HepG2 (cell line): ENCODE results near the gene NDST1. TPM values are rescaled to one million over a fixed set of nuclear protein-coding genes. Genes with fewer than 3 reads are reported as not detected.

Source experiments
- DNMT1 ChIP-seq: sonication (generic); formaldehyde crosslinking; IDR thresholded peaks from 2 replicates; pipeline ENCODE4 v1.5.1; 2020; ENCODE audit warnings: mild to moderate bottlenecking, missing genetic modification reagents
- DNMT3B ChIP-seq: conservative IDR thresholded peaks from 2 replicates; pipeline ENCODE4 v1.6.1; 2016; ENCODE audit warnings: missing biosample characterization, control low read depth
- ELF4 ChIP-seq: sonication (generic); formaldehyde crosslinking; IDR thresholded peaks from 2 replicates; pipeline ENCODE4 v1.5.0; 2020; ENCODE audit warnings: missing genetic modification reagents, mild to moderate bottlenecking, moderate library complexity, borderline replicate concordance
- ESRRA ChIP-seq: sonication (generic); formaldehyde crosslinking; IDR thresholded peaks from 2 replicates; pipeline ENCODE4 v1.5.1; 2020; ENCODE audit warnings: mild to moderate bottlenecking, low read depth, missing genetic modification reagents
- HDAC6 ChIP-seq: fragments of 200-600 bp; sonication (generic); IDR thresholded peaks from 2 replicates; pipeline ENCODE4 v1.7.0; 2017; ENCODE audit warnings: mild to moderate bottlenecking, antibody characterized with exemption, low read length, low read depth
- HHEX ChIP-seq: IDR thresholded peaks from 2 replicates; pipeline ENCODE4 v1.6.1; 2016; ENCODE audit warnings: control low read depth
- JUND ChIP-seq: sonication (generic); formaldehyde crosslinking; IDR thresholded peaks from 2 replicates; pipeline ENCODE4 v1.8.0; 2022; ENCODE audit warnings: mild to moderate bottlenecking, missing genetic modification reagents
- PCBP2 ChIP-seq: fragments of 200-400 bp; formaldehyde crosslinking; optimal IDR thresholded peaks from 2 replicates; pipeline ENCODE3; 2018; ENCODE audit warnings: low read length, low read depth; ENCODE audit not compliant: poor library complexity, severe bottlenecking
- PRPF4 ChIP-seq: fragments of 200-400 bp; formaldehyde crosslinking; IDR thresholded peaks from 2 replicates; pipeline ENCODE4 v1.6.1; 2016; ENCODE audit warnings: low read length, low read depth; ENCODE audit not compliant: poor library complexity, severe bottlenecking
- SAP130 ChIP-seq: IDR thresholded peaks from 2 replicates; pipeline ENCODE4 v1.6.1; 2016; ENCODE audit warnings: low read depth
- SOX13 ChIP-seq, 3 experiments: fragments of 450-650 bp in 1 of 3; sonication (generic) in 1 of 3; formaldehyde crosslinking in 1 of 3; IDR thresholded peaks in 2 of 3; conservative IDR thresholded peaks in 1 of 3; 2 replicates each; pipeline versions ENCODE4 v1.5.0 to v1.6.1; 2016 to 2020; ENCODE audit warnings: antibody characterized with exemption in 1 of 3, mild to moderate bottlenecking in 1 of 3, missing compliant biosample characterization in 1 of 3, missing genetic modification reagents in 1 of 3, moderate library complexity in 1 of 3
- ZBTB1 ChIP-seq: sonication (generic); formaldehyde crosslinking; IDR thresholded peaks from 2 replicates; pipeline ENCODE4 v1.4.0; 2020; ENCODE audit warnings: missing genetic modification reagents, borderline replicate concordance
- ZFAT ChIP-seq: sonication (generic); formaldehyde crosslinking; conservative IDR thresholded peaks from 2 replicates; pipeline ENCODE4 v1.8.1; 2023; ENCODE audit warnings: missing genetic modification reagents, inconsistent platforms
- ZNF570 ChIP-seq: sonication (generic); formaldehyde crosslinking; IDR thresholded peaks from 2 replicates; pipeline ENCODE4 v1.4.0; 2020; ENCODE audit warnings: mild to moderate bottlenecking, missing genetic modification reagents, borderline replicate concordance
- polyA plus RNA-seq, 8 experiments: library from polyadenylated mRNA; depleted of rRNA in 3 of 8; stranded (reverse) in 7 of 8; unstranded in 1 of 8; fragments of >200 nt; fragmentation: Illumina TruSeq in 4 of 8; extraction: Trizol in 4 of 8; gene quantifications; 2 replicates each; pipeline versions ENCODE4 v1.2.1 to v1.2.3, GENCODE V29; 2011 to 2016; ENCODE audit warnings: low read depth in 4 of 8, missing spikeins in 1 of 8, mixed read lengths in 1 of 8; ENCODE audit not compliant: insufficient read depth in 1 of 8
- total RNA-seq, 5 experiments: library from RNA; depleted of rRNA; stranded (reverse); fragments of >200 nt; fragmentation: Illumina TruSeq; extraction: Trizol; gene quantifications; 2 replicates each; pipeline ENCODE4 v1.2.3, GENCODE V29; 2016; ENCODE audit warnings: low read depth in 1 of 5
- TF ChIP-seq, protein P1 (sequence below): sonication (generic); formaldehyde crosslinking; IDR thresholded peaks from 2 replicates; pipeline ENCODE4 v1.5.0; 2020; ENCODE audit warnings: mild to moderate bottlenecking, missing genetic modification reagents
- TF ChIP-seq, protein P2 (sequence below): sonication (generic); formaldehyde crosslinking; IDR thresholded peaks from 2 replicates; pipeline ENCODE4 v1.5.1; 2020; ENCODE audit warnings: mild to moderate bottlenecking, missing genetic modification reagents, moderate library complexity
- TF ChIP-seq, protein P3 (sequence below): sonication (generic); formaldehyde crosslinking; IDR thresholded peaks from 2 replicates; pipeline ENCODE4 v1.4.0; 2020; ENCODE audit warnings: missing genetic modification reagents, mild to moderate bottlenecking, borderline replicate concordance
- TF ChIP-seq, protein P4 (sequence below): sonication (generic); formaldehyde crosslinking; IDR thresholded peaks from 2 replicates; pipeline ENCODE4 v1.8.1; 2023; ENCODE audit warnings: mild to moderate bottlenecking, inconsistent platforms, moderate library complexity, missing genetic modification reagents, borderline replicate concordance

NDST1 gene
- total and polyA plus RNA-seq, 2 of the 13 experiments (the other 11 are each of a cell fraction or from before 2014, with no cell fraction given): 23.8 to 26.2 TPM

DNA sequence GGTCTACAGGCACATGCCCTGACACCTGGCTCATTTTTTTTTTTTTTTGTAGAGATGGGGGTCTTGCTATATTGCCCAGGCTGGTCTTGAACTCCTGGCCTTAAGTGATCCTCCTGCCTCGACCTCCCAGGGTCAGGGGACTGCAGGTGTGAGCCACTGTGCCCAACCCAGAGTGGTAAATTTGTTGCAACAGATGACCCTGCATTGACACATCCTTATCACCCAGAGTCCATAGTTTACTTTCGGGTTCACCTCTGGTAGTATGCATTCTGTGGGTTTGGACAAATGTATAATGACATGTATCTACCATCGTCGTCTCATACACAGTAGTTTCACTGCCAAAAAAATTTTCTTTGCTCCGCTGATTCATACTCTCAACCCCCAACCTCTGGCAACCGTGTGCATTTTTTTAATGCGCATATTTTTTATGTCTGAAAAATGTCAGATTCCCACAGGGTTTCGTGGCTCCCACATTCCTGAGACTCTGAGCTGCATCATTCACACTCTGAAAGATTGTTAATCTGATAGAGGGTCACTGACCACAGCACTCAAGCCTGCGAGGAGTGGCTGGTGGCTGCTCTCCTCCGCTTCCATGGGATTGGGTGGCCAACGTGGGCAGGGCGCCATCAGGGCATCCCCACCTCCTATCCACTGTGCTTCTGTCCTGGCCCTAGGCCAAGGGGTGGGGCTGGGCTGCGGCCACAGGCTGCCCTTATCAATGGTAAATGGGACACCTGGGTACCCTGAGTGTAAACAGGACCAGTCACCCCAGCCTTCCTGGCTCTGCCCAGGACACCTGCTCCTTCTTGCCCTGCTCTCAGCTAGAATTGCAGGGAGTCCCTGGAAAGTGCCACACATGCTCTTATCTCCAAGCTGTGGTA is 9.6 kb downstream of the NDST1 start (continued):
- TF ChIP-seq, protein P1, sequence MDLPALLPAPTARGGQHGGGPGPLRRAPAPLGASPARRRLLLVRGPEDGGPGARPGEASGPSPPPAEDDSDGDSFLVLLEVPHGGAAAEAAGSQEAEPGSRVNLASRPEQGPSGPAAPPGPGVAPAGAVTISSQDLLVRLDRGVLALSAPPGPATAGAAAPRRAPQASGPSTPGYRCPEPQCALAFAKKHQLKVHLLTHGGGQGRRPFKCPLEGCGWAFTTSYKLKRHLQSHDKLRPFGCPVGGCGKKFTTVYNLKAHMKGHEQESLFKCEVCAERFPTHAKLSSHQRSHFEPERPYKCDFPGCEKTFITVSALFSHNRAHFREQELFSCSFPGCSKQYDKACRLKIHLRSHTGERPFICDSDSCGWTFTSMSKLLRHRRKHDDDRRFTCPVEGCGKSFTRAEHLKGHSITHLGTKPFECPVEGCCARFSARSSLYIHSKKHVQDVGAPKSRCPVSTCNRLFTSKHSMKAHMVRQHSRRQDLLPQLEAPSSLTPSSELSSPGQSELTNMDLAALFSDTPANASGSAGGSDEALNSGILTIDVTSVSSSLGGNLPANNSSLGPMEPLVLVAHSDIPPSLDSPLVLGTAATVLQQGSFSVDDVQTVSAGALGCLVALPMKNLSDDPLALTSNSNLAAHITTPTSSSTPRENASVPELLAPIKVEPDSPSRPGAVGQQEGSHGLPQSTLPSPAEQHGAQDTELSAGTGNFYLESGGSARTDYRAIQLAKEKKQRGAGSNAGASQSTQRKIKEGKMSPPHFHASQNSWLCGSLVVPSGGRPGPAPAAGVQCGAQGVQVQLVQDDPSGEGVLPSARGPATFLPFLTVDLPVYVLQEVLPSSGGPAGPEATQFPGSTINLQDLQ (CRISPR knock-in tag): no peak
- TF ChIP-seq ZFAT: no peak
- TF ChIP-seq, protein P2, sequence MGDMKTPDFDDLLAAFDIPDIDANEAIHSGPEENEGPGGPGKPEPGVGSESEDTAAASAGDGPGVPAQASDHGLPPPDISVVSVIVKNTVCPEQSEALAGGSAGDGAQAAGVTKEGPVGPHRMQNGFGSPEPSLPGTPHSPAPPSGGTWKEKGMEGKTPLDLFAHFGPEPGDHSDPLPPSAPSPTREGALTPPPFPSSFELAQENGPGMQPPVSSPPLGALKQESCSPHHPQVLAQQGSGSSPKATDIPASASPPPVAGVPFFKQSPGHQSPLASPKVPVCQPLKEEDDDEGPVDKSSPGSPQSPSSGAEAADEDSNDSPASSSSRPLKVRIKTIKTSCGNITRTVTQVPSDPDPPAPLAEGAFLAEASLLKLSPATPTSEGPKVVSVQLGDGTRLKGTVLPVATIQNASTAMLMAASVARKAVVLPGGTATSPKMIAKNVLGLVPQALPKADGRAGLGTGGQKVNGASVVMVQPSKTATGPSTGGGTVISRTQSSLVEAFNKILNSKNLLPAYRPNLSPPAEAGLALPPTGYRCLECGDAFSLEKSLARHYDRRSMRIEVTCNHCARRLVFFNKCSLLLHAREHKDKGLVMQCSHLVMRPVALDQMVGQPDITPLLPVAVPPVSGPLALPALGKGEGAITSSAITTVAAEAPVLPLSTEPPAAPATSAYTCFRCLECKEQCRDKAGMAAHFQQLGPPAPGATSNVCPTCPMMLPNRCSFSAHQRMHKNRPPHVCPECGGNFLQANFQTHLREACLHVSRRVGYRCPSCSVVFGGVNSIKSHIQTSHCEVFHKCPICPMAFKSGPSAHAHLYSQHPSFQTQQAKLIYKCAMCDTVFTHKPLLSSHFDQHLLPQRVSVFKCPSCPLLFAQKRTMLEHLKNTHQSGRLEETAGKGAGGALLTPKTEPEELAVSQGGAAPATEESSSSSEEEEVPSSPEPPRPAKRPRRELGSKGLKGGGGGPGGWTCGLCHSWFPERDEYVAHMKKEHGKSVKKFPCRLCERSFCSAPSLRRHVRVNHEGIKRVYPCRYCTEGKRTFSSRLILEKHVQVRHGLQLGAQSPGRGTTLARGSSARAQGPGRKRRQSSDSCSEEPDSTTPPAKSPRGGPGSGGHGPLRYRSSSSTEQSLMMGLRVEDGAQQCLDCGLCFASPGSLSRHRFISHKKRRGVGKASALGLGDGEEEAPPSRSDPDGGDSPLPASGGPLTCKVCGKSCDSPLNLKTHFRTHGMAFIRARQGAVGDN (CRISPR knock-in tag): peak; percentile 88
- TF ChIP-seq PRPF4: no peak
- TF ChIP-seq, protein P3, sequence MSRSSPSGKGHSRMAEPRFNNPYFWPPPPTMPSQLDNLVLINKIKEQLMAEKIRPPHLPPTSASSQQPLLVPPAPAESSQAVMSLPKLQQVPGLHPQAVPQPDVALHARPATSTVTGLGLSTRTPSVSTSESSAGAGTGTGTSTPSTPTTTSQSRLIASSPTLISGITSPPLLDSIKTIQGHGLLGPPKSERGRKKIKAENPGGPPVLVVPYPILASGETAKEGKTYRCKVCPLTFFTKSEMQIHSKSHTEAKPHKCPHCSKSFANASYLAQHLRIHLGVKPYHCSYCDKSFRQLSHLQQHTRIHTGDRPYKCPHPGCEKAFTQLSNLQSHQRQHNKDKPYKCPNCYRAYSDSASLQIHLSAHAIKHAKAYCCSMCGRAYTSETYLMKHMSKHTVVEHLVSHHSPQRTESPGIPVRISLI (CRISPR knock-in tag): 0 out of 2 replicates have a peak, but pooled peaks have one; percentile 32
- no peak for TF ChIP-seq ZNF570 (CRISPR knock-in tag)
- no peak for TF ChIP-seq JUND
- no peak for TF ChIP-seq SOX13 (IDR thresholded peaks at IDR 0.05)
- TF ChIP-seq SOX13 (CRISPR knock-in tag; conservative IDR thresholded peaks at IDR 0.05 in 1 of 2, IDR thresholded peaks at IDR 0.05 in 1 of 2): peak in 1 of 2 experiments; percentile 72; a peak in 1 of 4 replicates
- no peak for TF ChIP-seq ELF4
- no peak for TF ChIP-seq DNMT3B (CRISPR knock-in tag)
- TF ChIP-seq ESRRA (CRISPR knock-in tag): peak; percentile 89
- no peak for TF ChIP-seq PCBP2
- TF ChIP-seq SAP130 (CRISPR knock-in tag): peak; percentile 54; the same call in 1 of the 2 replicates
- TF ChIP-seq, protein P4, sequence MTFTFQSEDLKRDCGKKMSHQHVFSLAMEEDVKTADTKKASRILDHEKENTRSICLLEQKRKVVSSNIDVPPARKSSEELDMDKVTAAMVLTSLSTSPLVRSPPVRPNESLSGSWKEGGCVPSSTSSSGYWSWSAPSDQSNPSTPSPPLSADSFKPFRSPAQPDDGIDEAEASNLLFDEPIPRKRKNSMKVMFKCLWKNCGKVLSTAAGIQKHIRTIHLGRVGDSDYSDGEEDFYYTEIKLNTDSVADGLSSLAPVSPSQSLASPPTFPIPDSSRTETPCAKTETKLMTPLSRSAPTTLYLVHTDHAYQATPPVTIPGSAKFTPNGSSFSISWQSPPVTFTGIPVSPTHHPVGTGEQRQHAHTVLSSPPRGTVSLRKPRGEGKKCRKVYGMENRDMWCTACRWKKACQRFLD (CRISPR knock-in tag): no peak
- TF ChIP-seq DNMT1: no peak
- peak; percentile 59; the same call in 1 of the 2 replicates for TF ChIP-seq HHEX
- TF ChIP-seq HDAC6: no peak
- no peak for TF ChIP-seq ZBTB1
